Panc1 (cell line): ENCODE results near the gene PITX2.

ENCODE experiments used
- POLR2AphosphoS5 ChIP-seq: IDR thresholded peaks from 2 replicates; pipeline ENCODE4 v1.6.1; 2012; ENCODE audit warnings: mild to moderate bottlenecking, low read depth, low read length, moderate library complexity
- TF ChIP-seq, protein P1 (sequence below): fragments of 450-650 bp; IDR thresholded peaks from 2 replicates; pipeline ENCODE4 v1.5.1; 2017; ENCODE audit warnings: mild to moderate bottlenecking

DNA sequence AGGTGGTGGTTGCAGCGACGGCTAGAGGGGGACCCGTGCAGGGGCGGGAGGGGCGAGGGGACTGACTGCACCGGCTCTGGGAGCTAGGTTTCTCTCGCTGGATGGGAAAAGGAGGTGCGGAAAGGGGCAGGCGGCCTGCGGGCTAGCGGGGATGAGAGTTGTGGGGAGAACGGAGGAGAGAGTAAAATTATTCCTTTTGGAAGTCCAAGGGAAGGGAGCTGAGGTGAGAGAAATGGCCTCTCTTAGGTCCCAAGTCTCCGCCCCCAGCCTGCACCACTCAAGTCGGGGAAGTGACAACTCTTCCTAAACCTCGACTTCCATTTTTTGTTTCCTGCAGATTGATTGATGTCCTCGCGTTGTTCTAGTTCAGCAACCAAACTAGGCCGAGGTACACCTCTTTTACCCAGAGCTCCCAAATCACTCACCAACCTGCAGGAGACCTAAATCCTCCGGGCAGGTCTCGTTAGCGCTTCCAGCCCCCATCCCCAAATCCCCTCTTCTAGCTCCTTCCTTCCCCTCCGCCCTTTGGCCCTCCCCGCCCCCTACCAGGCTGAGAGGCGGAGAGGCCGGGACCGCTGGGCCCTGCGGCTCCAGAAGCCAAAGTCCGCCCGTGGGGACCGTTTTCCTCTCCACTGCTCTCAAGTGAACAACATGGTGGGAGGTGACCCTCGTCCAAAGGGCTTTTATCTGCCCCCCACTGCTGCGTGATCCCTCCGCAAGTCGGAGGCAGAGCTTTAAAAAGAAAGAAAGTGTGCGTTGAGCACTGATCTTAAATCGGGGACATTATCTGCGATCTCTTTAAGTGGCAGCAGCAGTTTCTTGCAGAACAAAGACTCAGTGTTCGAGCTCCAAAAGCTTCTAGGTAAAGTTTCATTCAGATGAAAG is 7.3 kb downstream of the PITX2 start:
- TF ChIP-seq, protein P1, sequence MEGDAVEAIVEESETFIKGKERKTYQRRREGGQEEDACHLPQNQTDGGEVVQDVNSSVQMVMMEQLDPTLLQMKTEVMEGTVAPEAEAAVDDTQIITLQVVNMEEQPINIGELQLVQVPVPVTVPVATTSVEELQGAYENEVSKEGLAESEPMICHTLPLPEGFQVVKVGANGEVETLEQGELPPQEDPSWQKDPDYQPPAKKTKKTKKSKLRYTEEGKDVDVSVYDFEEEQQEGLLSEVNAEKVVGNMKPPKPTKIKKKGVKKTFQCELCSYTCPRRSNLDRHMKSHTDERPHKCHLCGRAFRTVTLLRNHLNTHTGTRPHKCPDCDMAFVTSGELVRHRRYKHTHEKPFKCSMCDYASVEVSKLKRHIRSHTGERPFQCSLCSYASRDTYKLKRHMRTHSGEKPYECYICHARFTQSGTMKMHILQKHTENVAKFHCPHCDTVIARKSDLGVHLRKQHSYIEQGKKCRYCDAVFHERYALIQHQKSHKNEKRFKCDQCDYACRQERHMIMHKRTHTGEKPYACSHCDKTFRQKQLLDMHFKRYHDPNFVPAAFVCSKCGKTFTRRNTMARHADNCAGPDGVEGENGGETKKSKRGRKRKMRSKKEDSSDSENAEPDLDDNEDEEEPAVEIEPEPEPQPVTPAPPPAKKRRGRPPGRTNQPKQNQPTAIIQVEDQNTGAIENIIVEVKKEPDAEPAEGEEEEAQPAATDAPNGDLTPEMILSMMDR = no peak
- no peak for TF ChIP-seq POLR2AphosphoS5
